Measurements from ENCODE around the gene PRMT3.

DNA sequence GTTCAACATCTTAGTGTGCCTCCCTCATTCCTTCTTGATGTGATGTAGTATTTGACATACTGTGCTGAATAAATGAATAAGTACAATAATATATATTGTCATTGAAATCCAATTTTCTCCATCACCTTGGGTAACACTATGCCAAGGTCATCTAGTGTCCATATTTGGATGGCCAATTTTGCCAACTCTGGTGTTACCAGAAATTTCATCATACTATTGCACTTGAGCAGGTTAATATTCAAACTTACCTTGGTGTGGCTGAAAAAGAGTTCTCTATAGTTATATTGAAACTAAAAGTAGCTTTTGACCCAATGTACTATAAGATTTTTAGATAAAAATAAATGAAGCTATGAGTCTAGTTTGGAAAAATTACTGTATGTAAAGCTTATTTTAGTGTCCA, 113.7 kb downstream of the PRMT3 start:
- TF ChIP-seq, protein P1, sequence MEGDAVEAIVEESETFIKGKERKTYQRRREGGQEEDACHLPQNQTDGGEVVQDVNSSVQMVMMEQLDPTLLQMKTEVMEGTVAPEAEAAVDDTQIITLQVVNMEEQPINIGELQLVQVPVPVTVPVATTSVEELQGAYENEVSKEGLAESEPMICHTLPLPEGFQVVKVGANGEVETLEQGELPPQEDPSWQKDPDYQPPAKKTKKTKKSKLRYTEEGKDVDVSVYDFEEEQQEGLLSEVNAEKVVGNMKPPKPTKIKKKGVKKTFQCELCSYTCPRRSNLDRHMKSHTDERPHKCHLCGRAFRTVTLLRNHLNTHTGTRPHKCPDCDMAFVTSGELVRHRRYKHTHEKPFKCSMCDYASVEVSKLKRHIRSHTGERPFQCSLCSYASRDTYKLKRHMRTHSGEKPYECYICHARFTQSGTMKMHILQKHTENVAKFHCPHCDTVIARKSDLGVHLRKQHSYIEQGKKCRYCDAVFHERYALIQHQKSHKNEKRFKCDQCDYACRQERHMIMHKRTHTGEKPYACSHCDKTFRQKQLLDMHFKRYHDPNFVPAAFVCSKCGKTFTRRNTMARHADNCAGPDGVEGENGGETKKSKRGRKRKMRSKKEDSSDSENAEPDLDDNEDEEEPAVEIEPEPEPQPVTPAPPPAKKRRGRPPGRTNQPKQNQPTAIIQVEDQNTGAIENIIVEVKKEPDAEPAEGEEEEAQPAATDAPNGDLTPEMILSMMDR (conservative IDR thresholded peaks at IDR 0.05; ENCODE audit: low read depth, low read length): no peak
- no peak for TF ChIP-seq MXI1 (IDR thresholded peaks at IDR 0.05; ENCODE audit: borderline replicate concordance, low read depth, low read length)
- TF ChIP-seq POLR2A (IDR thresholded peaks at IDR 0.05; ENCODE audit: low read depth, low read length): no peak
- no peak for TF ChIP-seq BHLHE40 (IDR thresholded peaks at IDR 0.05; ENCODE audit: low read depth, low read length)
- no peak for TF ChIP-seq MAZ (IDR thresholded peaks at IDR 0.05; ENCODE audit: borderline replicate concordance, low read depth, low read length)
- TF ChIP-seq, protein P2, sequence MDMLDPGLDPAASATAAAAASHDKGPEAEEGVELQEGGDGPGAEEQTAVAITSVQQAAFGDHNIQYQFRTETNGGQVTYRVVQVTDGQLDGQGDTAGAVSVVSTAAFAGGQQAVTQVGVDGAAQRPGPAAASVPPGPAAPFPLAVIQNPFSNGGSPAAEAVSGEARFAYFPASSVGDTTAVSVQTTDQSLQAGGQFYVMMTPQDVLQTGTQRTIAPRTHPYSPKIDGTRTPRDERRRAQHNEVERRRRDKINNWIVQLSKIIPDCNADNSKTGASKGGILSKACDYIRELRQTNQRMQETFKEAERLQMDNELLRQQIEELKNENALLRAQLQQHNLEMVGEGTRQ (IDR thresholded peaks at IDR 0.05; ENCODE audit: low read depth, low read length): no peak
- TF ChIP-seq CEBPB (IDR thresholded peaks at IDR 0.05; ENCODE audit: low read depth, low read length): no peak
- no peak for TF ChIP-seq RCOR1 (IDR thresholded peaks at IDR 0.05; ENCODE audit: insufficient replicate concordance, low read length)
- no peak for TF ChIP-seq RFX5 (IDR thresholded peaks at IDR 0.05; ENCODE audit: low read depth, low read length)
- TF ChIP-seq MAFK (IDR thresholded peaks at IDR 0.05; ENCODE audit: low read depth, low read length): no peak
- TF ChIP-seq NFE2L2 (IDR thresholded peaks at IDR 0.05; ENCODE audit: low read depth, low read length): no peak
- TF ChIP-seq, protein P3, sequence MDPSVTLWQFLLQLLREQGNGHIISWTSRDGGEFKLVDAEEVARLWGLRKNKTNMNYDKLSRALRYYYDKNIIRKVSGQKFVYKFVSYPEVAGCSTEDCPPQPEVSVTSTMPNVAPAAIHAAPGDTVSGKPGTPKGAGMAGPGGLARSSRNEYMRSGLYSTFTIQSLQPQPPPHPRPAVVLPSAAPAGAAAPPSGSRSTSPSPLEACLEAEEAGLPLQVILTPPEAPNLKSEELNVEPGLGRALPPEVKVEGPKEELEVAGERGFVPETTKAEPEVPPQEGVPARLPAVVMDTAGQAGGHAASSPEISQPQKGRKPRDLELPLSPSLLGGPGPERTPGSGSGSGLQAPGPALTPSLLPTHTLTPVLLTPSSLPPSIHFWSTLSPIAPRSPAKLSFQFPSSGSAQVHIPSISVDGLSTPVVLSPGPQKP (IDR thresholded peaks at IDR 0.05; ENCODE audit: borderline replicate concordance, low read depth, low read length): no peak
